WTC11 (cell line): ENCODE results near the gene ZFR.

Source experiments
- ATF1 ChIP-seq: sonication (generic); formaldehyde crosslinking; IDR thresholded peaks from 2 replicates; pipeline ENCODE4 v1.8.1; 2023; ENCODE audit warnings: mild to moderate bottlenecking, moderate library complexity, missing genetic modification reagents
- FOXK1 ChIP-seq: sonication (generic); formaldehyde crosslinking; IDR thresholded peaks from 2 replicates; pipeline ENCODE4 v1.8.0; 2022; ENCODE audit warnings: mild to moderate bottlenecking, moderate library complexity, missing genetic modification reagents
- NFYB ChIP-seq: sonication (generic); formaldehyde crosslinking; conservative IDR thresholded peaks from 2 replicates; pipeline ENCODE4 v1.8.0; 2022; ENCODE audit warnings: low read depth, missing genetic modification reagents
- NR3C1 ChIP-seq: sonication (generic); formaldehyde crosslinking; conservative IDR thresholded peaks from 2 replicates; pipeline ENCODE4 v1.8.1; 2023; ENCODE audit warnings: low read depth, mild to moderate bottlenecking, missing genetic modification reagents
- SP1 ChIP-seq: sonication (generic); formaldehyde crosslinking; conservative IDR thresholded peaks from 2 replicates; pipeline ENCODE4 v1.8.1; 2022; ENCODE audit warnings: missing genetic modification reagents
- TEAD4 ChIP-seq: sonication (generic); formaldehyde crosslinking; IDR thresholded peaks from 2 replicates; pipeline ENCODE4 v1.8.0; 2022; ENCODE audit warnings: mild to moderate bottlenecking, missing genetic modification reagents
- ZNF138 ChIP-seq: sonication (generic); formaldehyde crosslinking; conservative IDR thresholded peaks from 2 replicates; pipeline ENCODE4 v1.8.1; 2022; ENCODE audit warnings: mild to moderate bottlenecking, moderate library complexity, missing genetic modification reagents
- ZNF396 ChIP-seq: fragments of 250-450 bp; sonication (Bioruptor Pico); IDR thresholded peaks from 2 replicates; pipeline ENCODE4 v1.8.0; 2021; ENCODE audit warnings: mild to moderate bottlenecking, moderate library complexity, borderline replicate concordance
- ZNF416 ChIP-seq: fragments of 250-450 bp; sonication (Bioruptor Pico); IDR thresholded peaks from 2 replicates; pipeline ENCODE4 v1.9.0; 2021; ENCODE audit warnings: mild to moderate bottlenecking, inconsistent platforms
- TF ChIP-seq, protein P1 (sequence below): fragments of 200-600 bp; IDR thresholded peaks from 2 replicates; pipeline ENCODE4 v1.8.0; 2022; ENCODE audit warnings: antibody characterized with exemption
- TF ChIP-seq, protein P2 (sequence below): sonication (generic); formaldehyde crosslinking; IDR thresholded peaks from 2 replicates; pipeline ENCODE4 v1.8.1; 2023; ENCODE audit warnings: mild to moderate bottlenecking, missing genetic modification reagents, moderate library complexity
- TF ChIP-seq, protein P3 (sequence below): fragments of 250-450 bp; sonication (Bioruptor Pico); IDR thresholded peaks from 2 replicates; pipeline ENCODE4 v1.9.0; 2021; ENCODE audit warnings: moderate library complexity, mild to moderate bottlenecking, inconsistent platforms, borderline replicate concordance
- TF ChIP-seq, protein P4 (sequence below): sonication (generic); formaldehyde crosslinking; IDR thresholded peaks from 2 replicates; pipeline ENCODE4 v1.8.0; 2023; ENCODE audit warnings: missing genetic modification reagents, mild to moderate bottlenecking, borderline replicate concordance
- TF ChIP-seq, protein P5 (sequence below): sonication (generic); formaldehyde crosslinking; IDR thresholded peaks from 2 replicates; pipeline ENCODE4 v1.8.1; 2023; ENCODE audit warnings: mild to moderate bottlenecking, moderate library complexity, missing genetic modification reagents

DNA sequence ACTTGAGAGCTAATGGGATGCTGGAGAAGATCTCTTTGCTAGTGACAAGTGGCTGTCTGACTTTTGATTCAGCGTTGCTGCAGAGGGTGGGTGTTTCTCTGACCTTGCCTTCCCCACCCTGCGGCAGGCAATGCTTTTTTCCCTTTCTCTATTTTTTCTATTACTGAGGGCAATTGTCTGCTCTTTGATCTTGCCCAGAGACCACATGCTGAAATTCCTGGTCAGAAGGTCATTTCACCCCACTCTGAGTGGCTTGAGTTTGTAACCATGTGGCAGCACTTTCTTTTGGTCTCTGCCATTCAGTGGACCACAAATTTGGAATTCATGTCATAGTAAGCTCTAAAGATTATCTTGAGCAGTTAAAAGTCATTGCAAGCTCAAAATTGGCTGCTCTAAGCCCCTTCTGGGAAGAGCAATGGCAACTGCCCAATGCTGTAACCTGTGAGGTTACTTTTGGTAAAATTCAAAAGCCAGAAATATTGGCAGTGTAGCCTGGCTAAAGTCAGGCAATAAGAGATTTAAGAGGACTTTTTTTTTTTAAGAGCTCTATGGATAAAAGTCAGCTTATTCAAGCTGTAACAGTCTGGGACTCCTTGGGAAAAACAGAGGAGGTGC is 101.4 kb downstream of the ZFR start:
- TF ChIP-seq, protein P1, sequence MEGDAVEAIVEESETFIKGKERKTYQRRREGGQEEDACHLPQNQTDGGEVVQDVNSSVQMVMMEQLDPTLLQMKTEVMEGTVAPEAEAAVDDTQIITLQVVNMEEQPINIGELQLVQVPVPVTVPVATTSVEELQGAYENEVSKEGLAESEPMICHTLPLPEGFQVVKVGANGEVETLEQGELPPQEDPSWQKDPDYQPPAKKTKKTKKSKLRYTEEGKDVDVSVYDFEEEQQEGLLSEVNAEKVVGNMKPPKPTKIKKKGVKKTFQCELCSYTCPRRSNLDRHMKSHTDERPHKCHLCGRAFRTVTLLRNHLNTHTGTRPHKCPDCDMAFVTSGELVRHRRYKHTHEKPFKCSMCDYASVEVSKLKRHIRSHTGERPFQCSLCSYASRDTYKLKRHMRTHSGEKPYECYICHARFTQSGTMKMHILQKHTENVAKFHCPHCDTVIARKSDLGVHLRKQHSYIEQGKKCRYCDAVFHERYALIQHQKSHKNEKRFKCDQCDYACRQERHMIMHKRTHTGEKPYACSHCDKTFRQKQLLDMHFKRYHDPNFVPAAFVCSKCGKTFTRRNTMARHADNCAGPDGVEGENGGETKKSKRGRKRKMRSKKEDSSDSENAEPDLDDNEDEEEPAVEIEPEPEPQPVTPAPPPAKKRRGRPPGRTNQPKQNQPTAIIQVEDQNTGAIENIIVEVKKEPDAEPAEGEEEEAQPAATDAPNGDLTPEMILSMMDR = no peak
- no peak for TF ChIP-seq ZNF396
- TF ChIP-seq TEAD4 (CRISPR knock-in tag) = no peak
- no peak for TF ChIP-seq NR3C1
- no peak for TF ChIP-seq SP1 (CRISPR knock-in tag)
- no peak for TF ChIP-seq ATF1
- no peak for TF ChIP-seq FOXK1 (CRISPR knock-in tag)
- TF ChIP-seq ZNF138 = no peak
- TF ChIP-seq, protein P2, sequence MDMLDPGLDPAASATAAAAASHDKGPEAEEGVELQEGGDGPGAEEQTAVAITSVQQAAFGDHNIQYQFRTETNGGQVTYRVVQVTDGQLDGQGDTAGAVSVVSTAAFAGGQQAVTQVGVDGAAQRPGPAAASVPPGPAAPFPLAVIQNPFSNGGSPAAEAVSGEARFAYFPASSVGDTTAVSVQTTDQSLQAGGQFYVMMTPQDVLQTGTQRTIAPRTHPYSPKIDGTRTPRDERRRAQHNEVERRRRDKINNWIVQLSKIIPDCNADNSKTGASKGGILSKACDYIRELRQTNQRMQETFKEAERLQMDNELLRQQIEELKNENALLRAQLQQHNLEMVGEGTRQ (CRISPR knock-in tag) = no peak
- no peak for TF ChIP-seq NFYB
- TF ChIP-seq, protein P3, sequence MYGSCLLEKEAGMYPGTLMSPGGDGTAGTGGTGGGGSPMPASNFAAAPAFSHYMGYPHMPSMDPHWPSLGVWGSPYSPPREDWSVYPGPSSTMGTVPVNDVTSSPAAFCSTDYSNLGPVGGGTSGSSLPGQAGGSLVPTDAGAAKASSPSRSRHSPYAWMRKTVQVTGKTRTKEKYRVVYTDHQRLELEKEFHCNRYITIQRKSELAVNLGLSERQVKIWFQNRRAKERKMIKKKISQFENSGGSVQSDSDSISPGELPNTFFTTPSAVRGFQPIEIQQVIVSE (CRISPR knock-in tag) = no peak
- TF ChIP-seq, protein P4, sequence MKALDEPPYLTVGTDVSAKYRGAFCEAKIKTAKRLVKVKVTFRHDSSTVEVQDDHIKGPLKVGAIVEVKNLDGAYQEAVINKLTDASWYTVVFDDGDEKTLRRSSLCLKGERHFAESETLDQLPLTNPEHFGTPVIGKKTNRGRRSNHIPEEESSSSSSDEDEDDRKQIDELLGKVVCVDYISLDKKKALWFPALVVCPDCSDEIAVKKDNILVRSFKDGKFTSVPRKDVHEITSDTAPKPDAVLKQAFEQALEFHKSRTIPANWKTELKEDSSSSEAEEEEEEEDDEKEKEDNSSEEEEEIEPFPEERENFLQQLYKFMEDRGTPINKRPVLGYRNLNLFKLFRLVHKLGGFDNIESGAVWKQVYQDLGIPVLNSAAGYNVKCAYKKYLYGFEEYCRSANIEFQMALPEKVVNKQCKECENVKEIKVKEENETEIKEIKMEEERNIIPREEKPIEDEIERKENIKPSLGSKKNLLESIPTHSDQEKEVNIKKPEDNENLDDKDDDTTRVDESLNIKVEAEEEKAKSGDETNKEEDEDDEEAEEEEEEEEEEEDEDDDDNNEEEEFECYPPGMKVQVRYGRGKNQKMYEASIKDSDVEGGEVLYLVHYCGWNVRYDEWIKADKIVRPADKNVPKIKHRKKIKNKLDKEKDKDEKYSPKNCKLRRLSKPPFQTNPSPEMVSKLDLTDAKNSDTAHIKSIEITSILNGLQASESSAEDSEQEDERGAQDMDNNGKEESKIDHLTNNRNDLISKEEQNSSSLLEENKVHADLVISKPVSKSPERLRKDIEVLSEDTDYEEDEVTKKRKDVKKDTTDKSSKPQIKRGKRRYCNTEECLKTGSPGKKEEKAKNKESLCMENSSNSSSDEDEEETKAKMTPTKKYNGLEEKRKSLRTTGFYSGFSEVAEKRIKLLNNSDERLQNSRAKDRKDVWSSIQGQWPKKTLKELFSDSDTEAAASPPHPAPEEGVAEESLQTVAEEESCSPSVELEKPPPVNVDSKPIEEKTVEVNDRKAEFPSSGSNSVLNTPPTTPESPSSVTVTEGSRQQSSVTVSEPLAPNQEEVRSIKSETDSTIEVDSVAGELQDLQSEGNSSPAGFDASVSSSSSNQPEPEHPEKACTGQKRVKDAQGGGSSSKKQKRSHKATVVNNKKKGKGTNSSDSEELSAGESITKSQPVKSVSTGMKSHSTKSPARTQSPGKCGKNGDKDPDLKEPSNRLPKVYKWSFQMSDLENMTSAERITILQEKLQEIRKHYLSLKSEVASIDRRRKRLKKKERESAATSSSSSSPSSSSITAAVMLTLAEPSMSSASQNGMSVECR (CRISPR knock-in tag) = no peak
- TF ChIP-seq ZNF416 (CRISPR knock-in tag) = no peak
- TF ChIP-seq, protein P5, sequence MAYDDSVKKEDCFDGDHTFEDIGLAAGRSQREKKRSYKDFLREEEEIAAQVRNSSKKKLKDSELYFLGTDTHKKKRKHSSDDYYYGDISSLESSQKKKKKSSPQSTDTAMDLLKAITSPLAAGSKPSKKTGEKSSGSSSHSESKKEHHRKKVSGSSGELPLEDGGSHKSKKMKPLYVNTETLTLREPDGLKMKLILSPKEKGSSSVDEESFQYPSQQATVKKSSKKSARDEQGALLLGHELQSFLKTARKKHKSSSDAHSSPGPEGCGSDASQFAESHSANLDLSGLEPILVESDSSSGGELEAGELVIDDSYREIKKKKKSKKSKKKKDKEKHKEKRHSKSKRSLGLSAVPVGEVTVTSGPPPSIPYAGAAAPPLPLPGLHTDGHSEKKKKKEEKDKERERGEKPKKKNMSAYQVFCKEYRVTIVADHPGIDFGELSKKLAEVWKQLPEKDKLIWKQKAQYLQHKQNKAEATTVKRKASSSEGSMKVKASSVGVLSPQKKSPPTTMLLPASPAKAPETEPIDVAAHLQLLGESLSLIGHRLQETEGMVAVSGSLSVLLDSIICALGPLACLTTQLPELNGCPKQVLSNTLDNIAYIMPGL (CRISPR knock-in tag) = no peak
